GM21576 (cell line): ENCODE measurements around the gene RNF130.
"Not testable (repeated sequence)": the region's sequence is repeated elsewhere in the genome, so short reads cannot be mapped to it uniquely, and the experiment has no call there.

Source experiments
- ATAC-seq: cut with Tn5 transposase; IDR thresholded peaks from one replicate; pipeline ENCODE4 v1.9.1; 2021; ENCODE audit warnings: mild to moderate bottlenecking, moderate library complexity; ENCODE audit not compliant: unreplicated experiment

The RNF130 gene

GRCh38 chr5:180103487-180104167 is 32.1 kb upstream of the RNF130 start:
- no peak for ATAC-seq

DNA sequence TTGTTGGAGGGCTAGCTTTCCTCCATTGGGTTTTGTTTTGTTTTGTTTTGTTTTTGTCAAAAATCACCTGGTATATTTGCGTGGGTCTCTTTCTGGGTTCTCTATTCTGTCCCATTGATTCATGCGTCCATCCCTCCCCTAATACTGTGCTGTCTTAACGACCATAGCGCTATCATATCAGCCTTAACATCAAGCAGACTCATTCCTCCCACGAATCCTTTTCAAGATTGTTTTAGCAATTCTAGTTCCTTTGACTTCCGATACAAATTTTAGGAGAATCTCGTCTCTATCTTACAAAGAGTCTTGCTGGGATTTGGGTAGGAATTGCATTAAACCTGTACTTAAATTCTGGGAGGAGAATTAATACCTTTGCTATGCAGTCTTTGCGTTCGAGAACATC is 31.1 kb upstream of the RNF130 start:
- no peak for ATAC-seq

DNA sequence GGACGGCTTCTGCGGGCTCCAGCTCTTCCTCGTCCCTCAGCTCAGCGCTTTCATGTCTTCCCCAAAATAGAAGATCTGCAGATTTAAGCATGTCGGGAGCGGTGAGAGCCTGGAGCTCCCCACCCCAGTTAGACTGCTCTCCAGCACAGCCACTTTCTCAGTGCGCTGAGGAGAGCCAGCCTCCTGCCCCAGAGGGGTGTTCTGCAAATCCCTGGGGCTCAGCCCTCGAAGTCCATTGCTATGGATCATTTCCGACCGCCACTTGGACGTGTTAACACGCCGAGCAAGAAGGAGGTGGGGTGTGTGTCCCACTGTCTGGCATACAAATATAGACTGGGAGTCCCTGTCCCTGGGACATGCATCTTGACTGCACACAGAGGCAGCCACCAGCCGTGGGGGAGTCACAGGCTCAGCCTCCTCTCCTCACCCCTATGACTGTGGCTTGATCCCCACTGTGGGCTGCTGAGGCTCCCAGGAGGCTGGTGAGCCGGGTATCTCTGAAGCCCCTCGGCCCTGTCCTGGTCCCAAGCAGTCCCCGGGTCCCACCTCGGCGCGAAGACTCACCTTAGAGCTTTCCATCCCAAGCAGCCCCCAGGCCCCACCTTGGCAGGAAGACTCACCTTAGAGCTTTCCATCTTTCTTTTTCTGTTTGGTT is 30.0 kb upstream of the RNF130 start:
- no peak for ATAC-seq

DNA sequence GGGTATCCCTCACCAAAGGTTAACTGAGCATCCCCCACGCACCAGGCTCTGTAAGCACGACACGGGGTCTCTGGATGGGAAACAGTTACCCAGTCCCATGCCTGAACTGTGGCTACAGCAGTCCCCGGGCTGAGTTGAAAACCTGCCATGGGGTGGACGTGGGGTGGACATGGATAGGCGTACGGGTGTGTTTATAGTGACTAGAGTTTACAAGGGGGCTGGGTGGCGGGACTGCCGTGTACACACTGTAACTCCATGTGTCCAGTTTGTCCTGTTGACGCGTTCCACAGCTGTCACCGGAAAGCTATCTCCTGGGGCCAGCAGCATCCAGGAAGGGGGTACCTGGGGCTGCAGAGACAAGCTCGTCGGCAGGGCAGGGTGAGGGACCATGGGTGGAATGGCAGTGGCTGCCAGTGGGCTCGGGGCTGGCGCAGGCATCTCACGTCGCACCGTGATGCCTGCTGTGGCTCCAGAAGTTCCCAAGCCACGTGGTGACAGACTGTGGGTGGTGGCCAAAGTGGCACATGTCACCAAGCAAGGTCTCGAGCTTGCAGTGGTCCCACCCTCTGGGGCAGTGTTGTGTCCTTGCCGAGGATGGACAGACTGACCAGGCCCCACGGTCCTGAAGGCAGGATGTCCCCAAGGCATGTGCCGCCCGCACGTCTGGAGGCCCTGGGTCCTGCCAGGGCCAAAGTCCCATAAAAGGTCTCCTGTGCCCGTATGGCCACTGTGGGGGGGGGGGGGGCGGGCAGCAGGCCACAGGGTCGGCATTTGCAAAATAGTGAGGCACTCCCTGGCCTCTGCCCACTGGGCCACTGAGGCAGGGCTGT is 29.3 kb upstream of the RNF130 start:
- no peak for ATAC-seq

GRCh38 chr5:180099733-180100611 is 28.4 kb upstream of the RNF130 start:
- ATAC-seq = no peak

- no peak for ATAC-seq
These were observed 27.6 kb upstream of the RNF130 start for GRCh38 chr5:180098991-180099732.

DNA sequence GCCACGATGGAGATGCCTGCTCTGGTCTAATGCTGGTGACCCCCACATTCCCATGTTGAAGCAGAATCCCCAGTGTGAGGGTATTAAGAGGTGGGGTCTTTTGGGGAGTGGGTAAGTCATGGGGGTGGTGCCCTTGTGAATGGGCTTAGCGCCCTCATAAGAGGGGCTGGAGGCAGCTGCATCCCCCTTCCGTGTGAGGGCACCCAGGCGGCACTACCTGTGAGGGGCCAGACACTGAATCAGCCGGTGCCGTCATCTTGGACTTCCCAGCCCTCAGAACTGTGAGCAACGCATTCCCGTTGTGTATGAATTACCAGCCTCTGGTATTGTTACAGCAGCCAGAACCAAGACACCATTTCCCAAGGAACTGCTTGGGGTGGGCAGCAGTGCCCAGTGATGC is 27.0 kb upstream of the RNF130 start:
- no peak for ATAC-seq

DNA sequence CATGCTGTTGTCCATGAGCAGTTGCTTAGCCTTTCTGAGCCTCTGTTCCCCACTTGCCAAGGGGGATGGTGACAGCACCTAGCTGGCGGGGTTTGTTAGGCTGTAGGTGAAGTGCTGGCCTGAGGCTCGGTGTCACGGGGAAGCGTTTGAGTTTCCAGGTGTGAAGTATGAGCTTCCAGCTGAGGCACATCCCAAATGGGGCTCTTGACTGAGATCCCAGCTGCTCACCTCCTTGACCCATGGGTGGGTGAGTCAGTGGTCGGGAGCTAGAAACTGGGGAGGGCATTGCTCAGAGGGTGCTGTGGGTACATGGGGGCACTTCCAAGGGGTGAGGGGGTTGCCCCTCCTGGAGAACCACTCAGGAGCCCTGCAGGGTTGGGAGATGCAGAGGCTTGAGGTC is 26.4 kb upstream of the RNF130 start:
- no peak for ATAC-seq

- ATAC-seq = no peak
These were observed 25.8 kb upstream of the RNF130 start for GRCh38 chr5:180097163-180097894.

DNA sequence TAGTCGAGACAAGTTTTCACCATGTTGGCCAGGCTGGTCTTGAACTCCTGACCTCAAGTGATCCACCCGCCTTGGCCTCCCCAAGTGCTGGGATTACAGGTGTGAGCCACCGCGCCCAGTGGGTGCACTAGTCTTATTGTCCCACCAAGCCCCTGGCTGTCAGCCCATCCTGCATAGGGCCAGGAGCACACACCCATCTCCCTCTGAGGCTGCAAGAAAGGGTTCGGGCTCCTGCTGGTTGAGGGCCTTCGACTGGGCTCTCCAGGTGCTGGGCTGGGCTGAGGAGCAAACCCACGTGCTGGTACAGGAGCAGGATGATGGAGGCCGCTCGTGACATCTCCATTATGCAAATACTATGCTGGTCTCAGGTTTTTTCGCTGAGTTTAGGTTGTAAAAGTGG is 25.1 kb upstream of the RNF130 start:
- no peak for ATAC-seq

DNA sequence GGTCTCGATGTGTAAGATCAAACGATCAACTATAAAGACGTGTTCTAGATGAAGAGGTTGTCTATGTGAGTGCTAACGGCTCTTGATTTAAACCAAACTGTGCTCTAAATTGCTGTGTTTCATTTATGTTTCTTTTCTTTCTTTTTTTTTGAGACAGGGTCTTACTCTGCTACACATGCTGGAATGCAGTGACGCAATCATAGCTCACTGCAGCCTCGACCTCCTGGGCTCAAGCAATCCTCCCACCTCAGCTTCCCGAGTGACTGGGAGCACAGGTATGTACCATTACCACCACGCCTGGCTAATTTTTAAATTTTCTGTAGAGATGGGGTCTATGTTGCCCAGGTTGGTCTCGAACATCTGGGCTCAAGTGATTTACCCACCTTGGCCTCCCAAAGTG is 24.0 kb upstream of the RNF130 start:
- no peak for ATAC-seq

GRCh38 chr5:180093651-180094382 is 22.3 kb upstream of the RNF130 start:
- ATAC-seq = no peak

DNA sequence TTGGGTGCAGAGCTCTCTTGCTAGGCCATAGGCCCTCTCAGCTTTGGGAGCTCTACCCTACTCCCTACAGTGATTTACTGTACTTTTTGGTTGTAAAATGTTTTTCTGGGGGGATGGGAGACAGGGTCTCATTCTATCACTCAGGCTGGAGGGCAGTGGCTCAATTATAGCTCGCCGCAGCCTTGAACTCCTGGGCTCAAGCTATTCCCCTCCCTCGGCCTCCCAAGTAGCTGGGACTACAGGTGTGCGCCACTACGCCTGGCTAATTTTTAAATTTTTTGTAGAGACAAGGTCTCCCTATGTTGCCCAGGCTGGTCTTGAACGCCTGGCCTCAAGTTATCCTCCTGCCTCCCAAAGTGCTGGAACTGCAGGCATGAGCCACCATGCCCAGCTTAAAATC is 21.7 kb upstream of the RNF130 start:
- no peak for ATAC-seq

GRCh38 chr5:180090769-180091546 is 19.4 kb upstream of the RNF130 start:
- ATAC-seq = no peak

- ATAC-seq = peak; percentile 69
These were observed 18.7 kb upstream of the RNF130 start for GRCh38 chr5:180090098-180090768.

DNA sequence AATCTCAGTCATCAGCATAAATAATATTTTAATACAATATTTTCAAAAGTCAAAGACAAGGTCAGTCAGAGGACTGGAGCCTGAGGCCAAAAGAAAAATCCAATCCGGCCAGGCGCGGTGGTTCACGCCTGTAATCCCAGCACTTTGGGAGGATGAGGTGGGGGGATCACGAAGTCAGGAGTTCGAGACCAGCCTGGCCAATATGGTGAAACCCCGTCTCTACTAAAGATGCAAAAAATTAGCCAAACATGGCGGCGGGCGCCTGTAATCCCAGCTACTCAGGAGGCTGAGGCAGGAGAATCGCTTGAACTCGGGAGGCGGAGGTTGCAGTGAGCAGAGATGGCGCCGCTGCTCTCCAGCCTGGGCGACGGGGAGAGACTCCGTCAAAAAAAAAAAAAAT is 18.1 kb upstream of the RNF130 start:
- ATAC-seq = not testable (repeated sequence)

DNA sequence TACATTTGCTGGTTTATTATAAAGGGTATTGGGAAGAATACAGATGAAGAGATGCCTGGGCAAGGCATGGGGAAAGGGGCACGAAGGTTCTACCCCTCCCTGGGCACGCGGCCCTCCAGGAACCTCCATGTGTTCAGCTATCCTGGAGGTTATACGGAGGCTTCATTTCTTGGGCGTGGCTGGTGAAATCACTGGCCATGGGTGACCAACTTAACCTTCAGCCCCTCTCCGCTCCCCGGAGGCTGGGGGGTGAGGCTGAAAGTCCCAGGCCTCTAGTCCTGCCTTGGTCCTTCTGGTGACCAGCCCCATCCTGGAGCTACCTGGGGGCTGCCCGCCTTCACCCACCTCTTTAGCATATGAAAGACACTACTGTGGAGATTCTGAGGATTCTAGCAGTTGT is 17.0 kb upstream of the RNF130 start:
- ATAC-seq = no peak
